GOT3 (cell line): ENCODE data around the gene POU3F2.

Experiments
- DNase-seq: peaks from one replicate; lab custom pipeline; 2025; ENCODE audit warnings: mixed read lengths; lab: John Stamatoyannopoulos, UW

POU3F2 gene

GRCh38 chr6:98844244-98845210, 10.2 kb downstream of the POU3F2 start:
- no peak for DNase-seq

GRCh38 chr6:98845211-98846020, 11.0 kb downstream of the POU3F2 start:
- peak; percentile 27 for DNase-seq

GRCh38 chr6:98846021-98846380, 11.6 kb downstream of the POU3F2 start:
- no peak for DNase-seq

GRCh38 chr6:98847416-98847778, 13.0 kb downstream of the POU3F2 start:
- no peak for DNase-seq

- DNase-seq: no peak
These were observed 13.6 kb downstream of the POU3F2 start for GRCh38 chr6:98847779-98848538.

GRCh38 chr6:98848539-98849242, 14.3 kb downstream of the POU3F2 start:
- DNase-seq: no peak

- no peak for DNase-seq
These were observed 30.1 kb downstream of the POU3F2 start for GRCh38 chr6:98864497-98864896.

- DNase-seq: no peak
These were observed 36.7 kb downstream of the POU3F2 start for GRCh38 chr6:98871057-98871456.

GRCh38 chr6:98871821-98872220, 37.4 kb downstream of the POU3F2 start:
- DNase-seq: no peak

GRCh38 chr6:98875375-98875774, 41.0 kb downstream of the POU3F2 start:
- DNase-seq: no peak

GRCh38 chr6:98877250-98877649, 42.9 kb downstream of the POU3F2 start:
- no peak for DNase-seq

- no peak for DNase-seq
These were observed 46.1 kb downstream of the POU3F2 start for GRCh38 chr6:98880486-98880885.

GRCh38 chr6:98885330-98885729, 51.0 kb downstream of the POU3F2 start:
- no peak for DNase-seq

GRCh38 chr6:98887650-98888049, 53.3 kb downstream of the POU3F2 start:
- DNase-seq: no peak
